ENCODE measurements around the gene NFATC4. TPM values are rescaled to one million over a fixed set of nuclear protein-coding genes. Genes with fewer than 3 reads are reported as not detected.
A peak's percentile ranks its signal among the peaks of the same experiment; 100 is the strongest.

NFATC4 gene
- polyA plus RNA-seq, 3 donors: not detected

- intact Hi-C loops (cut with micrococcal nuclease): no loop called here
- TF ChIP-seq, protein P1, sequence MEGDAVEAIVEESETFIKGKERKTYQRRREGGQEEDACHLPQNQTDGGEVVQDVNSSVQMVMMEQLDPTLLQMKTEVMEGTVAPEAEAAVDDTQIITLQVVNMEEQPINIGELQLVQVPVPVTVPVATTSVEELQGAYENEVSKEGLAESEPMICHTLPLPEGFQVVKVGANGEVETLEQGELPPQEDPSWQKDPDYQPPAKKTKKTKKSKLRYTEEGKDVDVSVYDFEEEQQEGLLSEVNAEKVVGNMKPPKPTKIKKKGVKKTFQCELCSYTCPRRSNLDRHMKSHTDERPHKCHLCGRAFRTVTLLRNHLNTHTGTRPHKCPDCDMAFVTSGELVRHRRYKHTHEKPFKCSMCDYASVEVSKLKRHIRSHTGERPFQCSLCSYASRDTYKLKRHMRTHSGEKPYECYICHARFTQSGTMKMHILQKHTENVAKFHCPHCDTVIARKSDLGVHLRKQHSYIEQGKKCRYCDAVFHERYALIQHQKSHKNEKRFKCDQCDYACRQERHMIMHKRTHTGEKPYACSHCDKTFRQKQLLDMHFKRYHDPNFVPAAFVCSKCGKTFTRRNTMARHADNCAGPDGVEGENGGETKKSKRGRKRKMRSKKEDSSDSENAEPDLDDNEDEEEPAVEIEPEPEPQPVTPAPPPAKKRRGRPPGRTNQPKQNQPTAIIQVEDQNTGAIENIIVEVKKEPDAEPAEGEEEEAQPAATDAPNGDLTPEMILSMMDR (IDR thresholded peaks at IDR 0.05): no peak
- no peak overlapping the region for H3K27ac ChIP-seq (ENCODE audit: low read depth in 1 of 2, low read length in 2 of 2)
- peaks cover 24 to 39% of the 10 kb centered on the region in 2 donors for H3K4me1 ChIP-seq (ENCODE audit: control insufficient read depth in 1 of 2, insufficient read depth in 2 of 2, low read length in 2 of 2)
- no peak overlapping the region for H3K9ac ChIP-seq (ENCODE audit: insufficient read depth, low read length, poor library complexity, severe bottlenecking)
- peaks cover 5 to 9% (median 9%) of the 10 kb centered on the region in 3 donors for H3K27me3 Mint-ChIP-seq (ENCODE audit: low read depth in 3 of 3)
- H3K27ac Mint-ChIP-seq: no peak overlapping the region
- H3K36me3 ChIP-seq (replicated peaks in 1 of 2; ENCODE audit: control insufficient read depth in 1 of 2, insufficient read depth in 2 of 2, low read length in 2 of 2): peaks cover 0 to 2% of the 10 kb centered on the region in 2 donors
- H3K9me3 ChIP-seq (replicated peaks in 1 of 2; ENCODE audit: control insufficient read depth in 1 of 2, insufficient read depth in 1 of 2, low read length in 2 of 2): no peaks in the 10 kb centered on the region
- peaks cover 24% of the 10 kb centered on the region for H3K4me1 Mint-ChIP-seq
- peaks cover 10% of the 10 kb centered on the region for H4K20me1 ChIP-seq (ENCODE audit: insufficient read depth, low read length)
- H3K27me3 ChIP-seq (ENCODE audit: control insufficient read depth in 2 of 2, insufficient read depth in 2 of 2, low read length in 2 of 2): no peaks in the 10 kb centered on the region
- no peaks in the 10 kb centered on the region for H3K9me3 Mint-ChIP-seq
- no peak for DNase-seq
- H2AFZ ChIP-seq (ENCODE audit: insufficient read depth, low read depth, low read length, poor library complexity, severe bottlenecking): no peak overlapping the region
- H3K4me3 Mint-ChIP-seq: no peak overlapping the region
- H3K4me3 ChIP-seq (replicated peaks in 1 of 3; ENCODE audit: low read depth in 2 of 3, low read length in 3 of 3): no peak overlapping the region
- WGBS (ENCODE audit: insufficient coverage): 92% methylated on average over 1 of the region's 2 CpGs
- peaks cover 14% of the 10 kb centered on the region for H3K79me2 ChIP-seq (ENCODE audit: insufficient read depth, low read length)
- H3K4me2 ChIP-seq (replicated peaks; ENCODE audit: extremely low read depth, low read length, poor library complexity, severe bottlenecking): no peak overlapping the region
- peaks cover under 1 to 4% of the 10 kb centered on the region in 2 donors for H3K36me3 Mint-ChIP-seq
Observed at GRCh38 chr14:24426150-24426911, 58.3 kb downstream of the NFATC4 start.

DNA sequence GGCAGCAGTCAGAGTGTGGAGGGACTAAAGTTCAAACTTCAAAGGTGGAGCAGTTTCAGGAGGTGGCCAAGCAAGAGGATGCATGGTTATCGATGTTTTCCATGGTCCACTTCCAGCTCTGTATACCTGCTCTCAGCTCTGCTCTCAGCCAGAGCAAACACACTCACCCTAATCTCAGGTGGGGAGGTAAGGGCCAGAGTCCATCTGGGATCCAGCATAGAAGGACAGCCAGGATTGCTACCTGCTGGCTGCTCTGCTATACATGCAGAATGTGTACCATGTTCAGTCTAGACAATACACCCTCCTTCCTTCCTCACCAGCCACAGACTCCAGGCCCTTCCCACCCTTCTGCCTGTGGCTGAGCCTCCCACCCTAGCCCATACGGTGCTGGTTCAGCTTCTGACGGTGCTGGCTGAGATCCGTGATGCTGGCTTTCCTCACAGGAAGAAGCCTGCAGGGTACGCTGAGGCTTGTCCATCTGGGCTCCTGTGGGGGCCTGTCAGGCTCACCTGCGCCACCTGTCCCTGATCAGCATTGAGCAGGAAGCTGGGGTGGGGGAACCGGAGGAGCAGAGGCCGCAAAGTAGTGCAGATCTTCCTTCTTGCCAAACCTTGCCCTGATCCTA lies 59.0 kb downstream of the NFATC4 start:
- Histone ChIP-seq H2AFZ (ENCODE audit: insufficient read depth, low read depth, low read length, poor library complexity, severe bottlenecking) (no peak overlapping the region), H3K27ac (ENCODE audit: low read depth in 1 of 2, low read length in 2 of 2) (no peak overlapping the region), H4K20me1 (ENCODE audit: insufficient read depth, low read length) (peaks cover 17% of the 10 kb centered on the region), H3K9ac (ENCODE audit: insufficient read depth, low read length, poor library complexity, severe bottlenecking) (no peak overlapping the region), H3K4me2 (replicated peaks; ENCODE audit: extremely low read depth, low read length, poor library complexity, severe bottlenecking) (no peak overlapping the region), H3K36me3 (replicated peaks in 1 of 2; ENCODE audit: control insufficient read depth in 1 of 2, insufficient read depth in 2 of 2, low read length in 2 of 2) (peaks cover 2% of the 10 kb centered on the region in 2 donors), H3K9me3 (replicated peaks in 1 of 2; ENCODE audit: control insufficient read depth in 1 of 2, insufficient read depth in 1 of 2, low read length in 2 of 2) (no peaks in the 10 kb centered on the region), H3K79me2 (ENCODE audit: insufficient read depth, low read length) (peaks cover 21% of the 10 kb centered on the region), H3K4me1 (ENCODE audit: control insufficient read depth in 1 of 2, insufficient read depth in 2 of 2, low read length in 2 of 2) (peaks cover 31 to 46% of the 10 kb centered on the region in 2 donors), H3K4me3 (replicated peaks in 1 of 3; ENCODE audit: low read depth in 2 of 3, low read length in 3 of 3) (no peak overlapping the region), H3K27me3 (ENCODE audit: control insufficient read depth in 2 of 2, insufficient read depth in 2 of 2, low read length in 2 of 2) (no peaks in the 10 kb centered on the region)
- peak overlapping the region in 1 of 7 donors; percentile 18 for H3K27ac Mint-ChIP-seq
- H3K9me3 Mint-ChIP-seq: no peaks in the 10 kb centered on the region
- H3K4me1 Mint-ChIP-seq: peaks cover 31% of the 10 kb centered on the region
- DNase-seq: no peak
- no peak overlapping the region for H3K4me3 Mint-ChIP-seq
- H3K27me3 Mint-ChIP-seq (ENCODE audit: low read depth in 3 of 3): peaks cover 5 to 9% (median 9%) of the 10 kb centered on the region in 3 donors
- H3K36me3 Mint-ChIP-seq: peaks cover 6 to 11% of the 10 kb centered on the region in 2 donors
- TF ChIP-seq, protein P1 (IDR thresholded peaks at IDR 0.05): no peak
- WGBS (ENCODE audit: insufficient coverage): 0% methylated on average over 2 of the region's 8 CpGs
- intact Hi-C loops (cut with micrococcal nuclease): no loop called here

All from CD14-positive monocyte (primary cell).